NCI-H2107 (cell line): ENCODE results near the gene CRLF1.

Experiments
- DNase-seq: peaks from one replicate; lab custom pipeline; 2025; lab: John Stamatoyannopoulos, UW

The CRLF1 gene, protein sequence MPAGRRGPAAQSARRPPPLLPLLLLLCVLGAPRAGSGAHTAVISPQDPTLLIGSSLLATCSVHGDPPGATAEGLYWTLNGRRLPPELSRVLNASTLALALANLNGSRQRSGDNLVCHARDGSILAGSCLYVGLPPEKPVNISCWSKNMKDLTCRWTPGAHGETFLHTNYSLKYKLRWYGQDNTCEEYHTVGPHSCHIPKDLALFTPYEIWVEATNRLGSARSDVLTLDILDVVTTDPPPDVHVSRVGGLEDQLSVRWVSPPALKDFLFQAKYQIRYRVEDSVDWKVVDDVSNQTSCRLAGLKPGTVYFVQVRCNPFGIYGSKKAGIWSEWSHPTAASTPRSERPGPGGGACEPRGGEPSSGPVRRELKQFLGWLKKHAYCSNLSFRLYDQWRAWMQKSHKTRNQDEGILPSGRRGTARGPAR

DNA sequence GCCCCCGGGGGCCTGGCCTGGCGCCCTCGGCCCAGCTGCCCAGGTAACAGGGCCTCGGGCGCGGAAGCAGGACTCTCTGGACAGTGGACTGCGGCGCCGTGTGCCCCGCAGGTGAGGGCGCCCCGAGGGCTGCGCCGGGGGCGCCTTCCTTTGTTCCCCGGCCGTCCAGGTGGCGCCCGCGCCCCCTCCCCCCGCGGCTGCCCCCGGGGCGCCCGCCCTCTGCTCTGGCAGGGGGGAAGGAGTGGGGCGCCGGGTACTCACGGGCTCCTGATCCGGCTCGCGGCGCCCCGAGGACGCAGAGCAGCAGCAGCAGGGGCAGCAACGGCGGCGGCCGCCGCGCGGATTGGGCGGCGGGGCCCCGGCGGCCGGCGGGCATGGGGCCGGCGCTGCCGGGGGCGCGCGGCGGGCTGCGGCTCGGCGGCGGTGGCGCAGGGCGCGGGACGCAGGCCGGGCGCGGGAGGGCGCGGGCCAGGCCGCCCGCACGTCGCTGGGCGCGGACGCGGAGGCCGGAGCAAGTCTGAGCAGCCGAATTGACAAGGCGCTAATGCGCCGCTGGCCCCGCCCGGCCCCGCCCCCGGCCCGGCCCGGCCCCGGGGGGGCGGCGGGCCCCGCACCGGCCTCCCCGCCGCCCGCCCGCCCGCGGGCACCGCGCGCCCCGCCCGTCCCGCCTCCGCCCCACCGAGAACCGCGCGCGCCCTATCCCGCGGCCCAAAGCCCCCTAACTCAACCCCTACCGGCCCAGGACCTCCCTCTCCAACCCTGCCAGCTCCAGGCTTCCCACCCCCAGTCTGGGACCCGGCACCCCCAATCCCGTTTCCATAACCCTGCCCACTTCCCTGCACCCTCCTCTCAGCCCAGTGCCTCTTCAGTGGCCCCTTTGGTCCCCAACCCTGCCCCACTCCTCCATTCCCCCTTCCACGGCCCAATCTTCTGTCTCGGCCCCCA is at the start of gene CRLF1:
CRLF1 (minus strand) TSS at position 519 of the 945 bp plus-strand sequence; CDS start at position 376, 143 bp downstream.
- DNase-seq = no peak

DNA sequence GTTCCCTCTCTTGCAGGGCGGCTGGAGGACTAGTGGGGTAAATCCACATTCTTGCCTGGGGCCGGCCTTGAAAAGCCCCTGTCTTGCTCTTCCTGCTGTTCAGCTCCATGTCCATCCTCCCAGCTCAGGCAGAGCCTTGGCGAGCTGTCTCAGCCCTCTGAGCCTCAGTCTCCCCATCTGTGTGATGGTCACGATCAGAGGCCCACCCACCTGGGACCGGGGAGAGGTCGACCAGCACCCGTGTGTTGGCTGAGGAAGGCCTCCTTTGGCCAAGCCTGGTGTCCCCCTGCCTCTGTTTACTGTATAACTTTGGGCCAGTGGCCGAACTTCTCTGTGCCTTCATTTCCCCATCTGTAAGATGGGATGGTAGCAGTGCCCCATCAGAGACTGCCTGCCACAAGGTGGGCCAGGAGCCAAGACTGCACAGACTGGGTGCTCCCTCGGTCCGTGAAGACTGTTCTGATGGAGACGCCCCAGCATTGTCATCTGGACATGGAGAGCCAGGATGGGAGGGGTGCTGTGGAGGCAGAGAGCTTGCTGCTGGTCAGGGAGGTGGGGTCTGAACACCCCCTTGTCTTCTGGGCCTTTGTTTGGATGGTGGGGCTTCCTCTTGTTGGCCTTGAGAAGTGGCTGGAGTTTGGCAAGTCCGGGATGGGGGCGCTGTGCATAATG is 48.7 kb upstream of the CRLF1 start:
- no peak for DNase-seq

DNA sequence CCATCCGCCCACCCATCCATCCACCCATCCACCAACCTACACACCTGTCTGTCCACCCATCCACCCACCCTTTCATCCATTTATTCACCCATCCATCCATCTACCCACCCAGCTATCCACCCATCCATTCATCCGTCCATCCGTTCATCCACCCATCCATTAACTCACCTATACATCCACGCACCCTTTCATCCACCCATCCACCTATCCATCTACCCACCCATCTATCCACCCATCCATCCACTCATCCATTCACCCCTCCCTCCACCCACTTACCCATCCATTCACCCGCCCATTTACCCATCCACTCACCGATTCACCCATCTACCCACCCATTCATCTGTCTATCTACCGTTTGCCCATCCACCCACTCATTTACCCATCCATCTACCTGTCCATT is 47.9 kb upstream of the CRLF1 start:
- no peak for DNase-seq

DNA sequence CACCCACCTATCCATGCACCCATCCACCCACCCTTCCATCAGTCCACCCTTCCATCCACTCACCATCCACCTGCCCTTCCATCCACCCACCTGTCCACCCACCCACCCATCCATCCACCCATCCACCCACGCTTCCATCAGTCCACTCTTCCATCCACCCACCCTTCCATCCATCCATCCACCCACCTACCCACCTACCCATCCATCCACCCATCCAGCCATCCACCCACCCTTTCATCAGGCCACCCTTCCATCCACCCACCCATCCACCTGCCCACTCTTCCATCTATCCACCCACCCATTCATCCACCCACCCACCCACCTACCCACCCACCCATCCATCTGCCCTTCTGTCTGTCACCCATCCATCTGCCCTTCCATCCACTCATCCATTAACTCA is 47.3 kb upstream of the CRLF1 start:
- no peak for DNase-seq

DNA sequence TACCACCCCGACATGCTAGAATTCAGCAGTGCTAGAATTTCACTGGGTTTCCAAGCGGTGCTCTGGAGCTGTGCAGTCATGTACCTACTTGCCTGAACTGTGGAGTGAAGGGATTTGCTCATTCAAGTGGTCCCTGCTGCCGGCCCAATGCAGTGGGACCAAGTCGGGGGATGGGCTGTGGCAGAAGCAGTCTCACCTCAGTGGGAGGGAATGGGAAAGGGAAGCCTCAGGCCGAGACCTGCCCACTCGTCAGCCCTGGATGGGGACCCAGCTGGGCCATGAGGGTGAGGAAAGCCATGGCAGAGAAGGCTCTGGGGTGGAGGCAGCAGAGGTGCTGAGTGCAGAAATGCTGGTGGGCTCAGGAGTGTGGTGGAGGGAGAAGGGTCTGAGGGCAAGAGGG is 45.1 kb upstream of the CRLF1 start:
- DNase-seq = no peak

DNA sequence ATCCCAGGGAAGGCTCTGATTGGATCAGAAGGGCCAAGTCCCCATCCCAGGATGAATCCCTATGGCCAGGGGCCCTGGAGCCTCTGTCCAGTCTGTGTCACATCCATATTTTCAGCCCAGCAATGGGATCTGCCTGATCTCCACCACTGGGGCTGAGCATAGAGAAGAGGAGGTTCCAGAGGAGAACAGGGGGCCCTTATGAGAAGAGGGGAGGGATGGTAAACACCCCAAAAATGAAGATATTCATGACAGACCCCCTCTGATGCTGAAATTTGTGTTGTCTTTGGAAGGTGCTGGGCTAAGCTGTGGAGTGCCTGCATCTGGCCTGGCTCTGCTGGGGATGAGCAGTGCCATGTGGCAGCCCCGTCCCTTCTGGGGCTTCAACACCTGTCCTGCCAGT is 44.7 kb upstream of the CRLF1 start:
- DNase-seq = no peak

DNA sequence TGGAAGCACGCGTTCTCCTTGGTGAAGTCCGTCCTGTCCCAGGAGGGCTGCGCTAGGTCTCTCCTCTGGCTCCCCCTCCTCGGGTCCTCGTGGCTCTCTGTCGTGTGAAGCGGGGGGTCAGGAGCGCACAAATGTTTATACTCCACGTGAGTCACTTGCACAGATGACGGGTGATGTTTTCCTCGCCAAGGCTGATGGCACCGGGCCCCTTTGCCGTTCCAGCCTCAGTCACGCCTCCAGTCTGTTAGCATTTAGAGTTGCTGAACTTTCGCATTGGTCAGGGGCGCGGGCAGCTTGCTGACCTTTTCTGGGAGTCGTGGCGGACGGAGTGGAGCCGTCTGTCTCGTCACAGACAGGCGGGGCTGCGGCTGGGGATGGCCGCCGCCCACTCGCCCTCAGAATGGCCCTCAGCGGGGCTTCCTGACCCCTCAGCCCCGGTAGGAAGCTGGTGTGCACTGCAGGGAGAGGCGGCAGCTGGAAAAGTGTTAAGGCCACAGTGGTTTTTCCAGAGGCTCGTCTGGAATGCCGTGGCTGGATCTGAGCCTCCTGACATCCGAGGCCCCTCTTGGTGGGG is 44.0 kb upstream of the CRLF1 start:
- no peak for DNase-seq

DNA sequence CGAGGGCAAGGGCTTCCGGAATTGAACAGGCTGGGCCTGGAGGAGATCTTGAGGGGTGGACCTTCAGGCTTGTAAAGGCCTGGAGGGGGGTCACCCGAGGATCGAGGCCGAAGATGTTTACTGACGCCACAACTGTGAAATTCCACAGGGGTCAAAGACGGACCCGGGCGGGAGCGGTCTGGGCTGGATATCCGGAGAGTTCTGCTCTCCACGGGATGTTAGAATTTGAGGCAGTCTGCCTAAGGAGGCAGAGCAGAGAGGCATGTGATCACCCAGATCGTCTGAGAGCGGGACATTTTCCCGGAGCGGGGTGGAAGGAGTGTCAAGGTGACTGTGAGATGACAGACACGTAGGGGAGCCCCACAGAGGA is 43.4 kb upstream of the CRLF1 start:
- no peak for DNase-seq

DNA sequence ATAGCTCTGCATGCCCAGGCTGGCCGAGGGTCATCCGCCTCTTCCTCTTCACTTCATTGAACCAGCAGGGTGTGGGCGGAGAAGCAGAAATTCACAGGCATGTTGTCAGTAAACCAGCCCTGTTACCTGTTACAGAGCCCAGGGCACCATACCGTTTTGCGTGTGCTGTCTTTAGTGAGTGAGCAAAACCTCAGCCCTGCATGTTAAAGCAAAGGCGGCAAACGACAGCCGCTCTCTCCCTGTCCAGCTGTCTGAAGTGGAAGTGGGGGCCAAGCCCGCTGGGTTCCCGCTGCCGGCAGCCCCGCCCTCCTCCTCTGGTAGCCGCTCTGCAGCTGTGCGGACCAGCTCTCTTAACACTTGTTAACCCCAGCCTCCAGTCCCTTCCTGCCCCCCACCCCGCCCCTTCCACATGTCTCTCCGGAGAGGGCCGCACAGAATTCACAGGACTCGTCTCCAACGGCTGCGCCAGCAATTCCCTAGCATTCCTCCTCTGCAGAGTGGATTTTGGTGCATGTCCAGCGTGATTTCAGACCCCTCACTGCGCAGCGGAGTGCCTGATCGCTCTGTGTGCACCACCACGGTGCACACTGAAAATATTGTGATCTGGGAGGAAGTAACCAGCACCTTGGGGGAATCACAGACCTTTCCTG is 42.9 kb upstream of the CRLF1 start:
- DNase-seq = no peak

DNA sequence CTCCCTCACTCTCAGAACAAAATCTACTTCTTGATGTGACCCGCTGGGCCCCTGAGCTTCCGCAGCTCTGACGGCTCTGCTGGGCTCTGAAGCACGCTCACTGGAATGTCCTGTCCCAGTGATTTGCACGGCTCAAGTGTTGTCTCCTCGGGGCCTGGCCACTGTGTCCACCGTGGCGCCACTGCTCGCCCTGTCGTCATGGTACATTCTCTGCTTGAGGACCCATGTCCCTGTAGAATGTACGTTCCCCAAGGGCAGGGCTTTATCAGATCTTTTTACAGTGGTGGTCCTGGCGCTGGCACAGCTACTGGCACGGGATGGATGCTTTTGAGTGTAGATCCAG is 42.3 kb upstream of the CRLF1 start:
- DNase-seq = no peak

DNA sequence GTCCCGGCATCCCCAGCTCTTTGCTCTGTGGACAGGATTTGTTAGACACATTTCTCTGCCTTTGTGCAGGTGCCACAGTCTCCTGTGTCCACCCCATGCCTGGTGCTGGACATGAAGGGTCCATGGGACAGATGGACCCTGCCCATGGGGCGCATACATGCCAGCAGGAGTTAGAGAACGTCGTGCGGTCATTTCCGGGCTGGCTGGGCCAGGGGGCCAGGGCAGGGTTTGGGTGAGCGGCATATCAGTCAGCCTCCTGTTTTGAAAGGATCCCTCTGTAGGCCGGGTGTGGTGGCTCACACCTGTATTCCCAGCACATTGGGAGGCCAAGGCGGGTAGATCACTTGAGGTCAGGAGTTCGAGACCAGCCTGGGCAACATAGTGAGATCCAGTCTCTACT is 41.2 kb upstream of the CRLF1 start:
- no peak for DNase-seq

DNA sequence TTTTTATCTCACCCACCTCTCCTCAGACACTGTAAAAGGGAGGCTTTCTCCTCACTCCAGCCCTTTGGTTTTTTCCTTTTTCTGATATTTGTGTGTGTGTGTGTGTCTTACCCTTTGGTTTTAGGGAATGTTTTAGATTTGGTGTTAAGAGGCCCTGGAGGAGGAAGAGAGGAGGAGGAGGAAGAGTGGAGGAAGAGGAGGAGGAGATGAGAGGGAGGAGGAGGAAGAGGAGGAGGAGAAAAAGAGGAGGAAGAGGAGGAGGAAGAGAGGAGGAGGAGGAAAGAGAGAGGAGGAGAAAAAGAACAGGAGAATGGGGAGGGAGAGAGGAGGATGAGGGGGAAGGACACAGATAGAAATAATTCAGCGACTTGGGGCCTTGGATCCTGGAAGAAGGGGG is 40.8 kb upstream of the CRLF1 start:
- no peak for DNase-seq

DNA sequence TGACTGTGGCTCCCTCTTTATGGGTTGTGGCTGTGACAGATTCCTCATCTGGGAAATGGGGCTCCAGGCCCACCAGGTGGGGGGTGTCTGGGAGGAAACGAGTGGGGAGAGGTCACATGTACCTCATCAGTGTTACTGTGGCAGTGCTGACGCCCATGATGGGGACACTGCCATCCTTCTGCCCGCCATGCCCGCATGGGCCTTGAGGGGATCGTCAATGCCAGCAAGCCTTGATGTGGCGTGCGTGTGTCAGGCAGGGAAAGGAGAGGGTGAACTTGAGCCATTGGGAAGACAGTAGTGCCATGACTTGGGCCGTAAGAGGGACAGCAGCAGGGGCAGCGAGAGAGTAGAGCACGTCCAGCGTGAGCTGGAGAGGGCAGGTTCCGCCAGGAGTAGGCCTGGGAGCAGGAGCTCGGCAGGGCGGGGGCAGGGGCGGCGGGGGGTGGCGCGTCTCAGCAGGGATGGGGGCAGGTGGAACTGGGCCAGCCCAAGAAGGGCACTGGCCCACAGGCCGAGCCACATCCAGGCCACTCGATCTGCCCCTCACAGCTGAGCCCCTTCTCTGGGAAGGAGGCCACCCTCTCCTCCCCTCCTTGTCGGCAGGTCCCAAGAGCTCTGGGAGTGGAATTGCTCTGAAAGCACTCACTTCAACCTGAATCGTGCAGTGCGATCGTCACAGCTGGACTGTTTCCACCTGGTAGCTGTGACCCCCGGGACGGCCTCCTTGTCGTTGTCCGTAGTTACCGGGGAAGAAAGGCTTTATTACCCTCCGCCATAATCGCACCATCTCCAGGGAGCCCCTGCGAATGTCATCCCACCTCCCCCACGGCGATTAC is 40.2 kb upstream of the CRLF1 start:
- DNase-seq = no peak

DNA sequence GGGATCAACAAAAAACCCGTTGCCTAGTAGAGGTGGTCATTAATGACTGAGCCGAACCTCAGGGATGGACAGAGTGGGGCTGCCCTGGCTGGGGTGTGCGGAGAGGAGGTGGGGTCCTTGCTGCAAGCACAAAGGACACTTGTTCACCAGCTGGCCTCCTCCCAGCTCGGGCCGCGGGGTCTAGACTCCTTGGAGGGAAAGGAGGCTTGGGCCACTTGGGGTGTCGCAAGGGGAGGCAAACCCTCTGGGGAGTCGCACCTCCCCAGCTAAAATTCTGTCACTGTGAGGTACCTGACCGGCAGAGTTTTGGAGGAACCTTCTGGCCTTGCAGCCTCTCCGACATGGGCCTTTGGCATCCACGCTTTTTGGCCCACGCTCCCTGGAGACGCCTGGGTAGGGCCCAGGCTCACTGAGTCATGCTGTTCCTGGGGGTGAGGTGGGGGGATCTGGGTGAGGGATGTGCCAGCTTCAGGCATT is 38.5 kb upstream of the CRLF1 start:
- DNase-seq = no peak

DNA sequence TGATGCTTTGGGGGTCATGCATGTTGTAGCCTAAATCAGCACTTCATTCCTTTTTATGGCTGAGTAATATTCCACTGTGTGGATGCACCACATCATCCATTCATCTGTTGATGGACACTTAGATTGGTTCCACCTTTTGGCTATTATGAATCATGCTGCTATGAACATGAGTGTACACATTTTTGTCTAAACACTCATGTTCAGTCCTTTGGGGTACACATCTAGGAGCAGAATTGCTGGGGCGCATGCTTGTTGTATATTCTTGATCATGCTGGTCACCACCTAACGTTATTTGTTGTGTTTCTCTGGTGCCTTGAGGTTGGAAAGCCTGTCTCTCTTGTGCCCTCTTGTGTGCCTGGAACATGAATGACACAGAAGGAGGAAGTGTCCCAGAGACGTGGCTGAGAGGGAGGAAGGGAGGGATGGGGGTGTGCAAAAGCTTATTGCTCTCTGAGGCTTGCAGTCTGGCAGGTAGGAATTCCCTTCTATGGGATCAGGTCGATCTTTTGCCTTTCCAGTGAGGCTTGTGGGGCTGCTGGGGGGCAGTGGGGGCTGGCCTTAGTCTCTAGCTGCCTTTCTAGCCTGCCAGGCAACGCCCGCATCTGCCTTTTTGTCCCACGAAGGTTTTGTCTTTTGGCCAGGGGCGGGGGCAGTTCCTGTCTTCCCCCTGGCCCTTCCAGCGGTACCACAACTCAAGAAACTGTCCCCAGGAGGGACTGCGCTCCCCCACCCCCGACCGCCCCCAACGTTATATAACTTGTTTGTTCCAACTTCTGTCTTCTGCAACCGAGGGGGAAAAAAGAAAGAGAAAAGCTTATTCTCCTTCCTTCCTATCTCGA is 37.8 kb upstream of the CRLF1 start:
- DNase-seq = no peak

DNA sequence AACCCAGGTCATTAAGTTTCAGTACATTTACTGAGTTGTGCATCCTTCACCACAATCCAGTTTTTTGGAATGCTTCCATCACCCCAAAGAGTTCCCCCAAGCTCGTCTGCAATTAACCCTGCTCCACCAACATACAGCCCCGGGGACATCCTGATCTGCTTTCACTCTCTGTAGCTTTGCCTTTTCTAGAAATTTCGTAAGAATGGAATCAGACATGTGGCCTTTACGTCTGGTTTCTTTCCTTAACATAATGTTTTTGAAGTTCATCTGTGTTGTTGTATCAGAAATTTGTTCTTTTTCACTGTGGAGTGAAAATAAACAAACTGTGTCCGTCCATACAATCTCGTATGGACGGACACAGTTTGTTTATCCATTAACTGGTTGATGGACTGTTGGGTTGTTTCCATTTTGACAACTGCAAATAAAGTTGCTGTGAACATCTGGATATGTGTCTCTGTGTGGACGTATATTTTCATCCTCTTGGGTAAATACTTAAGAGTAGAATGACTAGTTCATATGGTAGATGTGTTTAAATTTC is 33.2 kb upstream of the CRLF1 start:
- no peak for DNase-seq

DNA sequence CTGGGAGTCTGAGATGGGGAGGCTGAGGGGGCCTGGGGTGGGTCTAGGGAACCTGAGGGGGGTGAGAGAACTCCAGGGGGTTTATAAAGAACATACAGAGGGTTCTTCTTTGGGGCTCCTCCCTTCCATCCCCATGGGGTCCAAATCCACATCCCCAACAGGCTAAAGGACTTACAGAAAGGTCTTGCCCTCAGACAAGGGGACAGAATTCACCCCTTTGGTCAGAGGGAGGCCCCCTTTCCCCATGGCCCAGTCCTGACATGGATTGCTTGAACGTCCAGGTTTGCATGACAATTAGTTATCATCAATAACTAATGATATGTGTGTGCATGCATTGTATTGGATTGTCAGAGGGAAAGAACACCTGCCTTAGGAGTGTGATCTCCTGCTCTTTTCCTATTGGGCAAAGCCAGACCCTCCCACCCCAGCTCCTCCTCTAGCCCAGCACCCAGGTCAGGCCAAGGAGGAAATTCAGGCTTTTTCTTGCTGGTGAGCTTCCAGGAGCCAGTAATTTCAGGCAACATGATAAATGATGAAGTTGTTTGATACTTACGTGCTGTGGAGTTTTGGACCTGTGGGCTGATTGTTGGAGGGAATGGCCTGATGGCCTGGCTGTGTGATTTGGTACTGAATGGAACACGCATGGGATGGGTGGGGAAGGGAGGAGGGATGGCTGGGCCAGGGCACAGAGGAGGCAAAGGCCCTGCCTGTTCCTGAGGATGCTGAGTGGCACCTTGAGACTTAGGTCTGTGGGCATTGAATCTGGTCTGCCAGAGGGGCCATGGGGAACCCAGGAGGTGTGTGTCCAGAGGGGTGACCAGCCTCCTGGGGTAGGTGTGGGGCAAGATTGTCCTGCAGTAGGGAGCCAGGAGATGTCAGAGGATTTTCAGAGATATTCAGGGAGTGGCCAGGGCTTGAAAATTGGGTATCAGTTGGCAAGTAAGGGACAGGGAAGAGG is 31.4 kb upstream of the CRLF1 start:
- no peak for DNase-seq

DNA sequence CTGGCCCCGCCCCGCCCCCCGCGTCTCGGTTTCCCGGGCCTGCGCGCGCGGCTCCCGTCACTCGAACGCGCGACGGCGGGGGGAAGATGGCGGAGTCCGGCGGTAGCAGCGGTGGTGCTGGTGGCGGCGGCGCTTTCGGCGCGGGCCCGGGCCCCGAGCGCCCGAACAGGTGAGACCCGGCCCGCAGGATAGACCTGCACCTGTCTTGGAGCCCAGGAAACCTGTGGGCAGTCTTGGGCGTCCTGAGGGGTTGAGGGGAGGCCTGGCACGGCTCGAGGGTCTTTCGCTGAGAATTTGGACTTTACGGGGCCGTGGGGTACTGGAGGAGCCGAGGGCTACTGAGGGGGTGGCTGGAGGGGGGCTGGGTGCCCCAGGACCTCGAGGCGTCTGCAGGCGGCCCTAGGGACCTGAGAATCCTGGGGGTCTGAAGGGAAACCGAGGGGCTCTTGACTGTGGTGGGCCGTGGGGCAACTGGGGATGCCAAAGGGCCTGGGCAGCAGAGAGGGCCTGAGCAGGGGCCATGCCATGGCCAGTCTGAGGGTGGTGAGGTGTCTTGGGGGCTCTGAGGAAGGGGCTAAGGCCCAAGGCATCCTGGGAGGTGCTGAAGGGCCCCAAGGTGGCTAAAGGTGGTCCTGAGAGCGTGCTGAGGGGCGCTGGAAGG is 30.5 kb upstream of the CRLF1 start, which contains the start of gene KLHL26:
KLHL26 (plus strand) TSS at position 60 of the 661 bp plus-strand sequence; CDS start at position 87, 27 bp downstream.
- no peak for DNase-seq
